Fibroblast of the conjunctiva (primary cell): ENCODE data around the gene TAF15.

Source experiments
- DNase-seq: peaks from one replicate; pipeline ENCODE4 v3.0.0-alpha.2; 2010; ENCODE audit warnings: low read depth

TAF15 gene

DNA sequence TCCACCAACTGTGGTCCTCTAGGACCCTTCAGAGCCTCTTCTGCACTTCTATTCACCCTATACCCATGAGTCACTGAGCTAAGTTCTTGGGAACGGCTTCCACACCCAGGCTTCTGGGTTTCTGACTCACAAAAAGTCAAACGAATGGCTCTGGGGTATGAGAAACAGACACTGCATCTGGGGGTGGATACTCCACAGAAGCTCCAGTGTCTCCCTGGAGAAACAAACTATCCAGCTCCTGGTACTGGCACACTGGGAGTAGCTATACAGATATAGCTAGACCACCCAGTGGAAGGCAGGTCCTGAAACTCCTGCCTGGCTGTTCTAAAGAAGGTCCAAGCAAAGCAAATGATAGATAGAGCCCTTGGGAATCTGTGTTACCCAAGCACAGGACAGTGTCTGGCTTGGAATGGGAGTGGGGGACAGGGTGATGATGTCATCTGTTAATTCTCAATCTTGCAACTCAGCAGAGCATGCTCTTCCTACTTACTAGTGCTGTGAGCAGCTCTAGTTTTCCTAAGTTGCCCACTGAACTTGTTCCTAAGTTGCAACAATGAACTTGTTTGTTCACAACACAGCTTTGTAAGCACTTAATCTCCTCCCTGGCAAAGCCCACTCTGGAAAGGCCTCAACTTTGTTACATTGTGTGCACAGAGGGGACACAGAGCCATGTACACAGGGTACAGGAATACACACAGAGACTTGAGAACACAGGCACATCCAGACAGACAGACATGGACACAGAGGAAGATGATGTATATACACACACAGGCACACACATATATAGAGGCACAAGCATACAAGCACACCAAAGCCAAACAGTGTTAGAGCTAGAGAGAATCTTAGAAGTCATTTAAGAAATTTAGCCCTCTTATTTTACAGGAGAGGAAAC is 20.6 kb upstream of the TAF15 start:
- DNase-seq = peak; percentile 62

DNA sequence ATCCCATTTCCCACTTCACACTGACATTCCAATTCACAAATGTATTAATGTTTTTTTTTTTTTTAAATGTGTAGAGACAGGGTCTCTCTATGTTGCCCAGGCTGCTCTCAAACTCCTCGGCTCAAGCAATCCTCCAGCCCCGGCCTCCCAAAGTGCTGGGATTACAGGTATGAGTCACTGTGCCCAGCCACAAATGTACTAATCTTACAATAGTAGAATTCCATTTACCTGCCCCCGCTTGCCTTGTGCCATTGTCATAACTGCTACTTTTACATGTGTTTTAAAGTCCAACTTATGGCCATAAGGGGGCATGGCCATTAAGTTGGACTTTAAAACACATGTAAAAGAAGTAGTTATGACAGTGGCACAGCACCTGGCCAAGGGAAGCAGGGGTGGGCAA is 18.4 kb upstream of the TAF15 start:
- DNase-seq = no peak

DNA sequence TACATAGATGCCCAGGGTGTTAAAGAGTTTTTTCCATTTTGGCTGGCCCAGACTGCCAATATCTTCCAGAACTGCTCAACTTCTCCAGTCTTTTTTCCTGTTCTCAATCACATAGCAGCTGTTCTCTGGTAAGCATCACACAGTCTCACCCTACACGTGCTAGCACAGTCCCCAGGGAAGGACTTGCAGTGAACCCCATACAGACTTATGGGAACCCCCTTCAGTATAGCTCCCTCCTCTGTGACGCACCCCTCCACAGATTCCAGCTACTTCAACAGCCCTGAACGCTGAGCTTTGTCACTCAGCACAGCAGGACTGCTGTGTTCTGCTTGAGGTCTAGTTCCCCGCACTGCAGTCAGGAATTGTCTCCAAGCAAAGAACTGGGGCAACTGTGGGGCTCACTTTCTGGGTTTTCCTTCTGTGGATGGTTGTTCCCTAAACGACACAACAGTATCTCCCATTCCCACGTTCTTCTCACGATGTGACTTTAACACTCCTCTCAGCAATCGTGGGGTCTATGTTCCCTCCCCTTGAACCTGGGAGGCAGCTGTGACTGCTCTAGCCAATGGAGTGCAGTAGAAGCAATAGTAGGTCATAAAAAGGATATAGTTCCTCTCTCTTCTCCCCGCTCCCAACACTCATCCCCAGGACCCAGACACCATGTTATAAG is 17.5 kb upstream of the TAF15 start:
- DNase-seq = no peak

DNA sequence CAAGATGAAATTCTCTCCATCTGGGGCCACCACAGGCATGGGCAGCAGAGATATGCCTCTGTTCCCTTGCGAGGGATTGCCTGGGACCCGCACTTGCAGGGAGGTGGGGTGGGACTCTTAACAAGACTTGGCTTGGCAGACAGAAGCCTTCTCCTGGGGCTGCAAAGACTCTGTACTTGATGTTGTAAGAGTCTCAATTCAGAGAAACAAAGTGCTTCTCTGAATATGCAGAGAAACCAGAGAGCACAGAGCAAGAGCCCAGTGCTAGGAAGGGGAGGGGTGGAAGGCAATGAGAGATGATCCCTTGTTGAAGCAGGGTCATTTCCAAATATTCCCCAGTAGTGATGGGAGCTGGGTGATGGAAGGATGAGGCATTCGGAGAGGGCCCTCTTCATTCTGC is 16.0 kb upstream of the TAF15 start:
- no peak for DNase-seq

DNA sequence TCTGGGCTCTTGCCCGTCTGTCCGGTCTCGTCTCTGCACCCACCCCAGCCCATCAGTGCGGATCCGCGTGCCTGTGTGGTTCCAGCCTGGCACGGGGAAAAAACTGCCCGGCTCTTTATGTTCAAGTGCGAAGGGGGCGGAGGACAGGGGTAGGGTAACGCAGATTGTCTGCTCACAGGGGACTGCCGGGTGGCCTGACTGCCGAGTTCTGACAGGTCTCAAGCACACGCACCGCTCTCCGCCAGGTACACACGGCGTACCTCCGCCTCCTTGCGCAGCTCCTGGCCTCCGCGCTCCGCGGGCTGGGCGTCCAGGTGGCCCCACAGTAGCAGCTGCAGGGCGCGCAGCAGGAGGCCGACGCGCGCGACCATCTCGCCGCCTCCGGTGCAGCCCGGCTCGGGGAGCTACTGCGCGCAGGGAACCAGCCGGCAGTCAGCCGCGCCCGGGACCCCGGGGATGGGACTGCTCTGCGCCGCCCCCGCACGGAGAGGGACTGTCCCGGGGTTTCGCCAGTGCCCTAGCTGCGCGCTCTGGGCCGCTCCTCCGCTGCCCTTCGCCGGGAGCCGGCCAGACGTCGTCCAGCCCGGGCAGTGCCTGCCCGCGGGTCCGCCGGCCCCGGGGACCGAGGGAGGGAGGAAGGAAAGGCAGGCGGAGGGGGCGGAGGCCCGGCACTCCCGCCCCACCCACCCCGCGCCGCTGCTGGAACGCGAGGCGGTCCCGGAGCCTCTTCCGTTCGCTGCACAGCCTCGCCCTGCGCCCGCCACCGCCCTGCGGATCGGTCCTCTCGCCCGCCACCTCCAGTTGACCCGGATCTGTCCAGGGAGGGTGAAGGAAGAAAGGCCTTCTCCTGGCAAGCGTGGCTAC is 14.0 kb upstream of the TAF15 start, which contains the start of gene MMP28:
Gene MMP28 (minus strand): TSS at position 635 of the 864 bp plus-strand sequence. CDS start 264 bp downstream, at position 371.
- no peak for DNase-seq

DNA sequence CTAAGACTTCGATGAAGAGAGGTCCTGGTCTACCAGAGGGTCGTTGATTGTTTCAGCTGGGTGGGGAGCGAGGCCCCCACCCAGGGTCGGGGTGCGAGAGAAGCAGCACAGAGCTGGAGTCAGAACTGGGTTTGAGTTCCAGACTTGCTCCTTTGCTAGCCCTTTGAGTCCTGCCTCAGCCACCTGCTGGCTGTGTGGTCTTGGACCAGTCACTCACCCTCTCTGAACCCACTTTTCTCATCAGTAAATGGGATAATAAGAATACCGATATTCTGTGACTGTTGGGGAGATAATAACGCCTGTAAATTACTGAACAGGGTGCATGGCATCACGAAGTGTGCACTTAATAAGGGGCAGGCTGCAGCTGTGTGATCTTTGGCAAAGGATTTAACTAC is 13.4 kb upstream of the TAF15 start:
- no peak for DNase-seq

DNA sequence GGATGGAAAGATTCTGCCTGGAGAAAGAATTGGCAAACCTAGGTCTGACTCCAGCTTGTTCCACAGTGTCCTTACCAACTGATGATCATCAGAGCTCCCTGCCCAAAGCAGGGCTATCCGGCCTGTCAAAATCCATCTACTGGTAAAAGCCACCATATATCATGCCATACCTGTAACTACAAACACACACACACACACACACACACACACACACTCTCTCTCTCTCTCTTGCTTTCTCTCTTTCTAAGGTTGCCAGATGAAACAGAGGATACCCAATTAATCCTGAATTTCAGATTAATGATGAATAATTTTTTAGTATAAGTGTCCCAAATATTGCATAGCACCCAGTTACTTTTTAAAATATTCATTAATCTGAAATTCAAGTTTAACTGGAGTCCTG is 12.3 kb upstream of the TAF15 start:
- no peak for DNase-seq

DNA sequence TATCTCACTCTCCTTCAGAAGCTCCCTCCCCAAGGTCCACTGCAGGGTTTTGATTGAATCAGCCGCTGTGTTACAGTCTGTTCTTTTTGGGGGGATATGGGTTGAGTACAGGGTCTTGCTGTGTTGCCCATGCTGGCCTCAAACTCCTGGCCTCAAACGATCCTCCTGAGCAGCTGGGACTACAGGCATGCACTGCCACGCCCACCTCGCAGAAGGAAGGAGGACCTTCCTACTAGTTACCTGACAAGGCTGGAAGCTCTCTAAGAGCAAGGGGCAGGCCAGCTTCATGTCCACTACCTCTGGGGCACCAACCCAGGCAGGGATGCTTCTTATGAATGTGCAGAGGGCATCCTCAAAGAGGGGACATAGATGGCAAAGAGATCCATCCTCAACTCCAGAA is 11.9 kb upstream of the TAF15 start:
- no peak for DNase-seq

DNA sequence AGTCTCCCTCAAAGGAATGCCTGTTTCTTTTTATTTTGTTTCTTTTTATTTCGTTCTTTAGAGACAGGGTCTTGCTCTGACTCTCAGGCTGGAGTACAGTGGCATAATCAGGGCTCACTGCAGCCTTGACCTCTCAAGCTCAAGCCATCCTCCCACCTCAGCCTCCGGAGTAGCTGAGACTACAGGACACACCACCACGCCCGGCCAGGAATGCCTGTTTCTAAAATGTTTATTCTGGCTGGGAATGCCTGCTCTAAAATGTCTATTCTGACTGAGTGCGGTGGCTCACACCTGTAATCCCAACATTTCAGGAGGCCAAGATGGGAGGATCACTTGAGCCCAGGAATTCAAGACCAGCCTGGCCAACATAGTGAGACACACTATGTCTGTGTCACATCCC is 11.4 kb upstream of the TAF15 start:
- DNase-seq = no peak

DNA sequence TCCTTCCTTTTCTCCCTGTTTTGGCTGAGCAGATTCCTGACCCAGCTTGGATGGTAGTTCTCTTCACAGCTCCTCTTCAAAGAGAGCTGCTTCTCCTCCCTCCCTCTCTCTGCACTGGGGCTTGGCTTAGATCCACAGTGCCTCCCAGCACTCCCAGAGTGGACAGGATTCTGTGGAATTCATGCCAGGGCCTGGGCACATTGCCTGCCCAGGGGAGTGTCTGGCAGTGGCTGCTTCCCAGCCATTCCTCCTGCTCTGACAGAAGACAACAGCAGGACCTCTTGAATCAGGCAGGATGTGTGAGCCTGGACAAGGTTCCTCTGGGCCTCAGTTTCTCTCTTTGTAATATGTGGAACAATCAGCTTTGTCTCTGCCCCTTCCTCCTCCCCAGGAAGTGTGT is 9.3 kb upstream of the TAF15 start:
- no peak for DNase-seq

DNA sequence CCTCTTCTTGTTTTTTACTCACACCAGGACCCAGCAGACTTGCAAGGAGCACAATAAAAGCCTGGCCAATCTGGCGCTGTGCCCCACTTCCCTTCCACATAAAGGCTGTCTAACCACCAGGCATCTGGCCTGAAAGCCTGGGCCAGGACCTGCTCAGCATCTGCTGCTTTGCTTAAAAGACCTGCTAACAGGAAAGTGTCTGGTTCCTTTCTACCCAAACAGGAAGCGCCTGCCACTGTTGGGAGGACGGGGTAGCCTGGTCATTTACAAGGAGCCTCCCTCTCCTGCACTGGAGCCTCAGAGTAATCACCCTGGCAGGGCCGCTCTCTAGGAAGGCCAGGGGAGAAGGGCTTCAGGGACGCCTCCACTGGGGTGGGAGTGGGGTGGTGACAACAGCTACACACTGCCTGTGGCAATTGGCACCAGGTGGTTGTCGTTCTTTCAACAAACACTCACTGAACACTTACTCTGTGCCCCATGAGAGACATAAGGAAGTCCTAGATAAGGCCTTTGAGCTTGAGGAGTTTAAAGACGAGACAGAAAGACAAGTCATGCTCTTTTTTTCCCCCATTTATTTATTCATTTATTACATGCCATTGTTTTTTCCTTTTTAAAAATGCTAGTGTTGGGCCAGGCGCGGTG is 7.6 kb upstream of the TAF15 start:
- DNase-seq = no peak

DNA sequence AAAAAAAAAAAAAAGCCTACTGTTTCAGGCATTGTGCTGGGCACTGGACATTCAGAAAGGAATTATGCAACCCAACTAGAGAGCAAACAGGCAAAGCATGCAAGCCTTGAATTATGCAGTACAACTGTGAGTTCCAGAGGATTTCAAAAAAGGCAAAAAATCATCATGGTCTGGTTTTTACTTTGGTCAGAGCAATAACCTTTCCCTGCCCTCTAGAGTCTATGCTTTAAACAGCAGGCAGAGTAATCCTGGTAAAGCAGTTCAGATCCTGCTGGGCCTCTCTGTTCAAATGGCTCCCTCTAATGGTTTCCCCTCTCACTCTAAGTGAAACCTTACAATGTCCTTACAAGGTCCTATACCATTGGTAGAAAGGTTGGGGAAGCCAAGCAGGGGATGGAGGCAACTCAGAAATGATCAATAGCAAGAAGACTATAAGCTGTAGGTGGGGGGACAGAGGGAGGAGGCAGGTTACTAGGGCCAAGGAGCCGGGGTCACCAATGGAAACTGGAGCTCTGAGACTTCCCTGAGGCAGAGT is 4.6 kb upstream of the TAF15 start:
- DNase-seq = peak; percentile 94

DNA sequence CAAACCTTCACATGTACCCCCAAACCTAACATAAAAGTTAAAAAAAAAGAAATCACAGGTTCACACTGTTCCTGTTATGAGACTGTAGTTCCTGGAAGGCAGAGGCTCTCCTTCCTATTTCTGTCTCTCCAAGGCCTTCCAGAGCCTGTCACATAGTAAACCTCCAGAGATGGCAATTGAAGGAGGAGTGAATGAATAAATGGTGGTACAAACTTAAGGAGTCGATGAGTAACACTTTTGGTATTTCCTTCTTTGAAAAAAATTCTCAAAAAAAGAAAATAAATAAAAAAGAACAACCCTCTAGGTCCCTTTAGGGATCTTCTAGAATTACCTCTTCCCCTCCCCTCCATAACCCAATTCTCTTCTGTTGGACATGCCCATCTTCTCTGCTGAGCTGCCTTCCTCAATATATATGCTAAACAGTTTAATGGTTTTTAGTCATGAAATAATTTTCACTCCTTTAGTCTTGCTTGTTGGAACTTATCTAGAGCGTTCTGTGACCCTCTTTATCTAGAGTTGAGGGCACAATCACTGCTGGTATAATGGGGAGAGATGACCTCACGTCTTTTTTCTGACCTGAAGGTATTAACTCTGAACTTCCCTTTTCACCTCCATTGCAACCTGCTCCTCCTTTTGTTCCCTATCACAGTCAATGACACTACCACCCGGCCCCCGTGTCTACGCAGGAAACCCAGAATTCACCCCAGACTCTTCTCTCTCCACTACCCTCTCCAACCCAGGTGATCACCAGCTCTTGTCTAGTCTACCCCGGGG is 1.7 kb upstream of the TAF15 start:
- DNase-seq = no peak

DNA sequence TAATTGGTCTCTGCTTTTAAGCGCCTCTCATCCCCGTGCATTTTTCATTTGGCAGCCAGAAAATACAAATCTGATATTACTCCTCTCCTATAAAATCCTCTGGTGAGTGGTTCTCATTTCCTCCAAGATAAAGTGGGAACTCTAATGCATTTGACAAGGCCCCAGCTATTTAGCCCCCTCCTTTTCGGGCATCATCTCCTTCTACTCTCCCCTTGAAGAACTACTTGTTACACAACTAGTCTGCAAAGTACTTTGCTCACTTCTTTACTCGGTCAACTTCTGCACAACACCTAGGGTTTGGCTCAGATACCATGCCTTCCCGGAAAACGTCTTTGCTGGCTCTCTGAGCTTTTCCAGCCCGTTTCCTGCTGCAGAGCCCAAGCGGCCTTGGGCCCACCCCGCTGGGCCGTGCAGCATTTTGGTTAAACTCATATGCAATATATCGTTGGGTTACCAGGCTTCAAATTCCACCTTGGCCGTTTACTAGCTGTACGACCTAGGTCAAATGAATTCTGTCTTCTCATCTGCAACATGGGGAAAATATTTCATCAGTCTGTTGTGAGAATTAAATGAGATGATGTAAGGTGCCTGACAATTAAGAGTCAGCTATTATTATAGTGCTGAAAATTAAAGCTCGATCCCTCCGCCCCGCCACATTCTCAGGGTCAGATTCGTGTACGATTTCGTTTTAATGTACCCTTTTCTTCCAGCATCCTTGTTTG is 883 bp upstream of the TAF15 start:
- DNase-seq = peak; percentile 43

DNA sequence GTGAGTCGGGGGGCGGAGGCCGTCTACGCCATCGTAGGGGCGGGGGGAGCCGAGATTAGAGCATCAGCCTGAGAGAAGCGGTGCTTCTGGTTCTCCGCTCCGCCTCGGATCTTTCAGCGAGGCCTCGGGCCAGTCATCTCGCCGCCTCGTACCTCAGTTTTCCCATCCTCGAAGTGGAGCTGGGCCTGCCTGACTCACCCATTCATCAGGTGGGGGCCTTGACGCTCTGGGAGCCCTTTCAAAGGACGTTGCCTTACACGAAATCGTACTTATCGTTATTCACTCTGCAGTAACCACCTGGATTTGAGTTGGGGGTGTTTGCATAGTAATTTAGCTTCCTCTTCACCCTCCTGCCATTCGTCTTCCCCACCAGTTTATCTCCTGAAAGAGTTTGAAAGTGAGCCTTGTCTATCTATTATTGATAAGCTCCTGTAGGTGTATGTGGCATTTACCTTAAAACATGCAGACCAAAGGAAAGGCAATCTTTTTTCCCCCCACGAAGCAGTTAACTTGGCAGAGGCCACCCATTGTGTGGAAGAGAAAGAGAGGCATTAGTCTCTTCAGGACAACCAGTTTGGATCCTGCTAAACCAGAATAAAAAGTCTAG is 674 bp downstream of the TAF15 start:
- DNase-seq = no peak

DNA sequence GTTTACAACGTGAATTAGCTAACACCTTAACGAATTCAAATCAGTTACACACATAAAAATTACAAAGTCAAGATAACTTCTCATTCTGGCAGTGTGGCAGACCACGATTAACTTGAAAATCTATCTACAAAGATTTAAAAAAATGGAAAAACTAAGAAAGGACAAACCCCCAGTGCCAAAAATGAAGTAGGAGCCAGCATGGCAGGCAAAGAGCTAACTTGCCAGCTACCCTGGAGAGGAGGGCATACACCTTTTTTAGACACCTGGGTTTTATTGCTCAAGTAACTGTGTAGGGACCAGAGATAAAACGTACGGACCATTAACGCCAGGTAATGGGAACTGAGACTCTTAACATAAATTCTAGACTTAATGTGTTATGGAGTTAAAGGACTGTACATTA is 2.5 kb downstream of the TAF15 start:
- no peak for DNase-seq

DNA sequence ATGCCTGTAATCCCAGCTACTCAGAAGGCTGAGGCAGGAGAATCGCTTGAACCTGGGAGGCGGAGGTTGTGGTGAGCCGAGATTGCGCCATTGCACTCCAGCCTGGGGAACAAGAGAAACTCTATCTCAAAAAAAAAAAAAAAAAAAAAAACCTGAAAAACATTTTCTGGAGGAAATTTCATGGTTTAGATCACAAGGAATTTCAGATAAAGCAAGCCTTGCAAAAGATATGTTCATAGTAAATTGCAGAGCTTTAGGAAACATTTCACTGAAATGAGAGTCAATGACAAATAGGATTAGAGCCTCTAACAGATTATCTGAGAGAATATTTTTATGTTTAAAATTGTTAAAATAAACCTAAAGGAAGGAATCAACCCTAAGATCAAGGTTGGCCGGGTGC is 3.2 kb downstream of the TAF15 start:
- DNase-seq = no peak

DNA sequence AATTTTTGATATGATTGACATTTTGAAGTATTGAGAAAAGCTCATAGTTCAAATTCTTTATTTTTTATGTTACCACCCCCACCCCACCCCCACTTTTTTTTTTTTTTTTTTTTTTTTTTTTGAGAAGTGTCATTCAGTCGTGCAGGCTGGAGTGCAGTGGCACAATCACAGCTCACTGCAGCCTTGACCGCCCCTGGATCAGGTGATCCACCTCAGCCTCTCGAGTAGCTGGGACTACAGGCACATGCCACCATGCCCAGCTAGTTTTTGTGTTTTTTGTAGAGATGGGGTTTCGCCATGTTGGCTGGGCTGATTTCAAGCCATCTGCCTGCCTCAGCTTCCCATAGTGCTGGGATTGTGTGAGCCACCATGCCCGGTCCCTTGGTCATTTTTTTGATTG is 7.4 kb downstream of the TAF15 start:
- DNase-seq = no peak

DNA sequence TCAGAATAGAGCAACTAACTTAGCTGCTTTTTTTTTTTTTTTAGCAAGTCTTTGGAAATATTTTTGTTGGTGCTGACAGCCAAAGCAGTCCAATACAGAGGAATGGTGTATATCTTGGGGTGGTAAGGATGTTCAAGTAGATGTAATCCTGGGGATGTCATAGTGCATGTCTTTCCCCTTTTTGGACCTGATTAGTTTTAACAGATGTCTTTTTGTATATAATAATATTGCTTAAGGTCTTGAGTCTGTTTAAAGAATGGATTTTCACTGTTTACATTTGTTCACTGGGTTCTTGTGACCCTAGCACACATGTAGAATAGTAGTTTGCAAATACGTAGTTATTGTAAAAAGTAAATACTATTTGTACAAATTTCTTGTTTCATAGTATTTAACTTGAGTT is 7.9 kb downstream of the TAF15 start:
- no peak for DNase-seq

DNA sequence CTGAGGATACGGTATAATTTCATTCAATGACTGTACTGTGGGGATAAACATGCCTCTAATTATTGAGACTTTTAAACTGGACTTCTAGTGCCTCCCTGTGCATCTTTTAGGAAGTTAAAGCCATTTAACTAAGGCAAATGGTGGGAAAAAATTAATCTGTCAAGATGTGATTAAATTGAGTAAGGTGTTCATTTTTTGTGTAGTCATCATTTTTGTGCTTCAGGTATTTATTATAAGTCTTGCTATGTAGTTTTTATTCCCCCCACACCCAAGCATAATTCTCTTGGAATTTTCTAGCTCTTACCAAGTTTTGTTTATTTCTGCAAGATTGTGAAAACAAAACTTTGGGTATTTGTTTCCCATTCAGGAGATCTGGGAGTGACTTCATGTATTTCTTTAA is 10.2 kb downstream of the TAF15 start:
- DNase-seq = no peak
